Heart right ventricle (tissue), 16 donors: ENCODE measurements around the gene ACP3. TPM values are rescaled to one million over a fixed set of nuclear protein-coding genes. Genes with fewer than 3 reads are reported as not detected.

ENCODE experiments used
- ATAC-seq, 8 donors: fragments of 200-7000 bp; cut with Tn5 transposase; one replicate each; pipeline ENCODE4 v1.9.1; 2020; ENCODE audit warnings: mild to moderate bottlenecking in 8 of 8, moderate library complexity in 8 of 8, moderate number of reproducible peaks in 1 of 8
- DNase-seq, 2 donors: peaks; one replicate each; pipeline ENCODE4 v3.0.0-alpha.2; 2020
- H3K27ac ChIP-seq, 10 donors: fragments of 200-600 bp; sonication (generic) in 2 of 10; one replicate each; pipeline versions ENCODE4 v1.5.0 to v1.8.0; 2020 to 2022; ENCODE audit warnings: mild to moderate bottlenecking in 3 of 10
- H3K27me3 ChIP-seq, 7 donors: fragments of 200-600 bp; one replicate each; pipeline ENCODE4 v1.8.0; 2021 to 2022; ENCODE audit warnings: mild to moderate bottlenecking in 2 of 7
- H3K36me3 ChIP-seq, 9 donors: fragments of 200-600 bp; sonication (generic) in 1 of 9; one replicate each; pipeline versions ENCODE4 v1.5.0 to v1.8.0; 2020 to 2022; ENCODE audit warnings: mild to moderate bottlenecking in 2 of 9
- H3K4me1 ChIP-seq, 9 donors: fragments of 200-600 bp; sonication (generic) in 1 of 9; one replicate each; pipeline versions ENCODE4 v1.5.0 to v1.8.0; 2020 to 2022; ENCODE audit warnings: mild to moderate bottlenecking in 4 of 9
- H3K4me3 ChIP-seq, 10 donors: fragments of 200-600 bp; sonication (generic) in 2 of 10; one replicate each; pipeline versions ENCODE4 v1.5.0 to v1.8.0; 2020 to 2022; ENCODE audit warnings: mild to moderate bottlenecking in 7 of 10, moderate library complexity in 2 of 10
- H3K9me3 ChIP-seq, 11 donors: fragments of 200-600 bp in 10 of 11; sonication (generic) in 2 of 11; one replicate each; pipeline versions ENCODE4 v1.5.0 to v1.8.0; 2013 to 2022; ENCODE audit warnings: mild to moderate bottlenecking in 2 of 11, control low read depth in 1 of 11, moderate library complexity in 1 of 11
- CTCF ChIP-seq, 9 donors: fragments of 200-600 bp; sonication (generic) in 2 of 9; IDR thresholded peaks; one replicate each; pipeline versions ENCODE4 v1.5.0 to v1.8.0; 2021 to 2022; ENCODE audit warnings: antibody characterized with exemption in 9 of 9, mild to moderate bottlenecking in 5 of 9, moderate library complexity in 1 of 9
- WGBS, 2 donors: extraction: QIAGEN DNeasy Blood & Tissue Kit; methylation state at CpG; one replicate each; pipeline ENCODE4 v1.1.7; 2013; ENCODE audit warnings: inconsistent platforms in 1 of 2; 5-methylcytosine and 5-hydroxymethylcytosine counted together
- intact Hi-C, 10 donors: fragments of 100-400 bp; cut with DNase I; formaldehyde crosslinking; loops; one replicate each; pipeline versions ENCODE4 v1.11.1 to v1.14.2; 2022
- polyA plus RNA-seq, 2 donors: library from polyadenylated mRNA; stranded (reverse); fragments of 200-250 nt; gene quantifications; one replicate each; pipeline ENCODE4 v1.2.3, GENCODE V29; 2013
- total RNA-seq, 10 donors: library from RNA; stranded (reverse); fragmentation: NEBNext Ultra II Directional in 3 of 10; extraction: Animal tissue kit (Norgen Biotek cat#: 25700) in 3 of 10; gene quantifications; one replicate each; pipeline versions ENCODE4 v1.2.1 to v1.2.4, GENCODE V29; 2021 to 2023
- donor health status: Arrhythmogenic right ventricular cardiomyopathy.
- donor health status: ischemic (EF 13 %, LVEDD 7.1; RV severe dilation, severe dysfunction).
- donor health status: healthy with polysubstance abuse.
- donor health status: DM: no; HTN: yes; CAD: no.
- donor health status: DM: no; HTN: no; CAD: no.
- donor health status: ischemic (EF 25% LVEDD 6.9; RV normal size, moderate dysfunction).
- donor health status: ischemic (EF 25% LVEDD 5.7; RV mildly dilated, moderate dysfunction).
- donor health status: healthy.
- donor health status: DM: yes; HTN: yes; CAD: no.
- donor health status: Ischemic cardiomyopathy.
- donor health status: ischemic (EF 35%, LVEDD 5.7; RV mildly dilated, moderate dysfunction).
- donor health status: nonischemic (EF 11% LVEDD 7.7; RV severe dilation, severe dysfunction).
- donor health status: DM: yes; HTN: yes; CAD: no.
- donor health status: PGD.
- donor health status: ischemic (EF 29% LVEDD 5.4; RV normal size, mild dysfunction).
- donor health status: nonischemic (EF 23%, LVEDD 6.1; RV moderate dilation, normal function).

ACP3 gene
- total and polyA plus RNA-seq, 12 donors: 0.09 to 3.3 (median 0.73) TPM; not detected in 2

- WGBS, 2 donors: 86 to 91% methylated on average over 4 of the region's 4 CpGs
- no peak for TF ChIP-seq CTCF (IDR thresholded peaks at IDR 0.05)
- intact Hi-C loops: loop anchor here in 1 of 10 donors (10.0 kb wide), 1 partner anchor 151 kb away; no protein-coding TSS in a partner anchor
Observed at GRCh38 chr3:132405609-132406299, 88.5 kb downstream of the ACP3 start.

GRCh38 chr3:132406587-132406986 lies 89.4 kb downstream of the ACP3 start:
- no peaks in the 10 kb centered on the region for H3K27me3 ChIP-seq
- DNase-seq (no peak), ATAC-seq (no peak)
- intact Hi-C loops: loop anchor here in 1 of 10 donors (10.0 kb wide), 1 partner anchor 152 kb away; no protein-coding TSS in a partner anchor
- H3K36me3 ChIP-seq: no peaks in the 10 kb centered on the region
- WGBS, 2 donors: 96 to 98% methylated on average over 2 of the region's 2 CpGs
- no peak for TF ChIP-seq CTCF (IDR thresholded peaks at IDR 0.05)
- peaks cover 0 to 27% (median 11%) of the 10 kb centered on the region in 9 donors for H3K4me1 ChIP-seq
- H3K9me3 ChIP-seq: no peaks in the 10 kb centered on the region
- H3K27ac ChIP-seq: no peak overlapping the region
- H3K4me3 ChIP-seq: no peak overlapping the region

More at GRCh38 chr3:132405609-132406299, 88.5 kb downstream of the ACP3 start:
- Histone ChIP-seq H3K36me3 (no peaks in the 10 kb centered on the region), H3K27me3 (no peaks in the 10 kb centered on the region), H3K4me1 (peaks cover 0 to 27% (median 11%) of the 10 kb centered on the region in 9 donors), H3K27ac (peak overlapping the region in 1 of 10 donors; percentile 8), H3K9me3 (no peaks in the 10 kb centered on the region), H3K4me3 (no peak overlapping the region)
- ATAC-seq (no peak), DNase-seq (no peak)

- DNase-seq: no peak
- H3K4me3 ChIP-seq: no peak overlapping the region
- no peak for ATAC-seq
- no peak for TF ChIP-seq CTCF (IDR thresholded peaks at IDR 0.05)
- intact Hi-C loops: loop anchor here in 1 of 10 donors (10.0 kb wide), 1 partner anchor 152 kb away; no protein-coding TSS in a partner anchor
- no peak overlapping the region for H3K27ac ChIP-seq
- H3K4me1 ChIP-seq: peaks cover 0 to 27% (median 11%) of the 10 kb centered on the region in 9 donors
- H3K9me3 ChIP-seq: no peaks in the 10 kb centered on the region
- WGBS, 2 donors: 92 to 94% methylated on average over 2 of the region's 2 CpGs
- H3K36me3 ChIP-seq: no peaks in the 10 kb centered on the region
- no peaks in the 10 kb centered on the region for H3K27me3 ChIP-seq
Observed at GRCh38 chr3:132407025-132407424, 89.8 kb downstream of the ACP3 start.

Other genes starting within 250 kb of the ACP3 start
- gene DNAJC13, start 100.1 kb downstream of the ACP3 start, total RNA-seq: 10 to 100 TPM; 26.7 to 40.5 (median 34.0) TPM
- 1 to 10 TPM; 6.3 to 8.9 TPM for gene DNAJC13, start 100.1 kb downstream of the ACP3 start, polyA plus RNA-seq